ENCODE measurements around the gene MESP2. TPM values are rescaled to one million over a fixed set of nuclear protein-coding genes. Genes with fewer than 3 reads are reported as not detected.

Gene MESP2
- total RNA-seq, 1 donor from 2014 or later: 0.20 TPM

GRCh38 chr15:89795996-89796395, 19.9 kb downstream of the MESP2 start:
- DNase-seq (no peak), ATAC-seq (no peak)
- intact Hi-C loops (cut with micrococcal nuclease): no loop called here

DNA sequence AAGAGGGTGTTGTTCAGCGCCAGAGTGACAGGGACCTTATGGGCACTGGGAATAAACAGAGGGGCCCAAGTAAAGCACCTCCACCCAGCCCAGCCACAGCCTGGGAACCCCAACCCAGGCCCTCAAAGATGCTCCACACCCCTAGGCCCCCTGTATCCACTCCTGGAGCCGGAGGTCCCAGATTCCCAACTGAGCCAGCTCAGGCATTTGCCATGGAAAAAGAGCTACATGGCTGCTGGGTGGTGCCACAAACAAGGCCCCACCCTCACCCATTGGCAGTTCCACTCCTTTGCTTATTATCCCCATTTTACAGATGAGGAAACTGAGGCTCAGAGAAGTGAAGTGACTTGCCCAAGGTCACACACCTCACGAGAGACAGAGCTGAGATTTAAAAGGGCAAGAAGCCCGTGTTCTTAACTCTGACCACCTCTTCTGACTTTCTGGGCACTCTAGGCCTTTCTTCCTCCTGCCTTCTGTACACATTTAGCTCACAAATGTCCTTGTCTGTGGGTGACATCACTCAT, 21.6 kb downstream of the MESP2 start:
- ATAC-seq (no peak), DNase-seq (no peak)
- intact Hi-C loops (cut with micrococcal nuclease): no loop called here

DNA sequence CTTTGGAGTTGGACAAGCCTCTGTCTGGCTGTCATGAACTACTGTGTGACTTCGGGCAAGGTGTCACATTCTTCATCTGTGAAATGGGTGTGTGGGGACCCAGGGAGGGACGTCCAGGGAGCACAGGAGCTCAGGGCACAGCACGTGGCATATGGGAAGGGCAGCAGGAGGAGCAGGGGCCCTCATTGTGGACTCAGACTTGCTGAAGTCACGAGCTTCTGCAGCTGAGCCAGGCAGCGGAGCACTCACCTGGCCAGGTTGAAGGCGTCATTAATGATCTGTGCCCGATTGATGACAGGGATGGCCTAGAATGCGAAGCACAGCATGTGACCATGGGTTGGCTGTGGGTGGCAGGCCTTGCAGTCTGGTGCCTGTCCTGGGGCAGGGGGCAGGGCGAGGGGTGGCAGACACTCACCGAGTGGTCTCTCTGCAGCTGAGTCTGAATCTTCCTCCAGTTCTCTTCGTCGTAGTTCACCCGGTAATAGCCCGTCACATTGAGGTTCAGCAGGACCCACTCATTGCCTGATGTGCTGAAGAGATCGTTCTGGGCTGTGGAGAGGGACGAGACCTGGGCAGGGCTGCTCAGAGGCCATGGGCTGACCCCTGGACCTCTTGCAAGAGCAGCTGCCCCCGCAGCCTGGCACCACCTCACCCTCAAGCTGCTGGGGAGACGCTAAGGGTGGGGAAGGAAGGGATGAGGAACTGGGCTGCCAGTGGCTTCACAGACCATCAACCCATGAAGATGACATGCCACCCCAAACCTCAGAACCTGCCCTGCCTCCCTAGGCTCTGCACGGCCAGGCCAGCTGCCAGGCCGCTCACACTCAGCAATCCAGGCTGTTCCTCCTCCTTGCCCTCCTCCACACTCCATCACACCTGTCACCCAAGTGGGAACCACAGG, 23.1 kb downstream of the MESP2 start:
- intact Hi-C loops (cut with micrococcal nuclease): no loop called here
- no peak for ATAC-seq
- peak; percentile 23 for DNase-seq

DNA sequence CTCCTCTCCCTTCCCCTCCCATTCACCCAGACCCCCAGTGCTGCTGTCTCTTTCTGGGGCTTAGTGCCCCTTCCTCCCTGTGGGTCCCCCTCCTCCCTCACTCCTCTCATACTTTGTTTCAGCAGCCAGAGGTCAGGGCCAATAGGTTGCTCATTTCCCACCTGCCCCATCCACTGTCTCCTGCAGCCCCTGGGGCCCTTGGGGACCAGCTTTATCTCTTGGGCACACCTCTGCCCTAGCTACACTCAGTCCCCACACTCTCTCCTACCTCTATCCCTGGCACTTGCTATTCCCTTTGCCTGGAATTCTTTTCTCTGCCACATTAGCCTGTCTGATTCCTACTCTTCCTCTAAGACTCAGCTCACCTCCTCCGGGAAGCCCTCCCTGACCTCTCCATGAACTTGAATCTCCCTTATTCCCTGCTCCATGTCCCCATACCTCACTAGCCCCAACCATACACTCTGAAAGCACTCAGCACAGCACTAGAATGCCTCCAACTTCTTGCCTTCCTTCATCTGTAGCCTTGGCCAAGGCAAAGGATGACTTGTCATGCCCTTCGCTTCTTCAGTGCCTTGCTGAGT, 23.9 kb downstream of the MESP2 start:
- intact Hi-C loops (cut with micrococcal nuclease): no loop called here
- DNase-seq (no peak), ATAC-seq (no peak)

DNA sequence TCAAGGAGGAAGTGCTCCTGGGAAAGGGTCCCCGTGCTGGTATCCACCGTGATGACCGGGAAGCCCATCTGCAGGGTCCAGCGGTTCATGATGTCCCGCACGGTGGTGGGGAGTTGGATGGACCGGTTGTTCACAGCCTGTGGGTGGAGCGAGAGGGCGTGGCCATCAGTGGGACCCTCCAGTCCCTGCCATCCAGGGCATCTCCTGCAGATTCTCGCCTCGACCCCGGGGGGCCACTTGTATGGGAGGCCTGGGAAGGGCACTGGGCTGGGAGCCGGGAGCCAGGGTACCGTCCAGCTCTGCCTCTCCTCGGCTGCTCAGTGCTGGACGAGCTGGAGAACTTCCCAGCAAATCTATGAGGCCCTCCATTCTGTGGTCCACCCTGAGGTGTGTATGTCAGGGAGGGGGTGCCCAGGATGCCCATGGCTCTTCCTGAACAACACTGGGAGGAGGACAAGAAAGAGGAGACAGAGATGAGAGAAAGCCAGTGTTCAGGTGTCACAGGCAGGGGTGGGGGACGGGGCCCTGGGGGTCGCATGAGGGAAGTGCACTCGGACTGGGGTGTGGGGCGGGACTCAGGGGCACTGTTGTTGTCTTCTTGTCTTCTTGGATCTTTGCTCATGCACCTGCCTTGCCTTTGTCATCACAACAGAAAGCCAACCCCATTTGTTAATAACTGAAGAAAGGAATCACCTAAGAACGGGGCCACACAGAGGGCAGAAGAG, 25.5 kb downstream of the MESP2 start:
- ATAC-seq: no peak
- DNase-seq: no peak
- intact Hi-C loops (cut with micrococcal nuclease): no loop called here

GRCh38 chr15:89802231-89802928, 26.2 kb downstream of the MESP2 start:
- DNase-seq (no peak), ATAC-seq (no peak)
- intact Hi-C loops (cut with micrococcal nuclease): no loop called here

DNA sequence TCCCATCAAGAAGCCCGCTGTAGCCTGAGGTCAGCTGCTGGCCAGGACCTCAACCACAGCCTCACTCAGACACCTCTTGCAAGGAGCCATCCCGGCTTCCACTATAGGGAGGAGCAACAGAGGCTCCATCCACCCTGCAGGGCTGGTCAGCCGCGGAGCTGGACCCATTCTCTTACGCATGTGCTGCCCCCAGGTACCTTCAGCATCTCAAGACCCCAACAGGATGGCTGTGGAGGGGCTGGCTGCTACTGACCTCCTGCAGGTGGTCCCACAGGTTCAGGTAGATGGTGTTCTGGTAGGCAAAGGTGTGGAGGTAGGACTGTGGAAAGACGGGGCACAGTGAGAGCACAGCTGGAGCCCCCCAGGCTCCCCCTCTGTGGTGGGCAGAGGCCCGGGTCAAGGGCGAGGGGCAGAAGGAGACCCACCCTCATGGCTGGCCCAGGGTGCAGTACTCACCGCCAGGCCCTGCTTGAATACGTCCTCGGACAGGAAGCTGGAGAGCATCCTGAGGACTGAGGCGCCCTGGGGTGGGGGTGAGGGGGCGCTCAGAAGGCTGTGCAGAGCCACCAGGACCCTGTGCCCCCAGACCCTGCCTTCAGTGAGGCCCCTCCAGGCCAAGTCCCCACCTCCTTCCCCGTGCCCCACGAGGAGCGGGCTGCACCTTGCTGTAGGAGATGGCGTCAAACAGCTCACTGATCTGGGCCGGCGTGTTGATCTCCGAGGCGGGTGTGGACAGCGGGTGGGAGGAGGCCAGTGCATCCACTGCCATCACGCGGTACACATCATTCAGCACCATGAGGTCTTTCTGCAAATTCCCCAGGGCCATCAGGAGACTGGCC, 27.1 kb downstream of the MESP2 start:
- no peak for ATAC-seq
- intact Hi-C loops (cut with micrococcal nuclease): no loop called here
- no peak for DNase-seq

DNA sequence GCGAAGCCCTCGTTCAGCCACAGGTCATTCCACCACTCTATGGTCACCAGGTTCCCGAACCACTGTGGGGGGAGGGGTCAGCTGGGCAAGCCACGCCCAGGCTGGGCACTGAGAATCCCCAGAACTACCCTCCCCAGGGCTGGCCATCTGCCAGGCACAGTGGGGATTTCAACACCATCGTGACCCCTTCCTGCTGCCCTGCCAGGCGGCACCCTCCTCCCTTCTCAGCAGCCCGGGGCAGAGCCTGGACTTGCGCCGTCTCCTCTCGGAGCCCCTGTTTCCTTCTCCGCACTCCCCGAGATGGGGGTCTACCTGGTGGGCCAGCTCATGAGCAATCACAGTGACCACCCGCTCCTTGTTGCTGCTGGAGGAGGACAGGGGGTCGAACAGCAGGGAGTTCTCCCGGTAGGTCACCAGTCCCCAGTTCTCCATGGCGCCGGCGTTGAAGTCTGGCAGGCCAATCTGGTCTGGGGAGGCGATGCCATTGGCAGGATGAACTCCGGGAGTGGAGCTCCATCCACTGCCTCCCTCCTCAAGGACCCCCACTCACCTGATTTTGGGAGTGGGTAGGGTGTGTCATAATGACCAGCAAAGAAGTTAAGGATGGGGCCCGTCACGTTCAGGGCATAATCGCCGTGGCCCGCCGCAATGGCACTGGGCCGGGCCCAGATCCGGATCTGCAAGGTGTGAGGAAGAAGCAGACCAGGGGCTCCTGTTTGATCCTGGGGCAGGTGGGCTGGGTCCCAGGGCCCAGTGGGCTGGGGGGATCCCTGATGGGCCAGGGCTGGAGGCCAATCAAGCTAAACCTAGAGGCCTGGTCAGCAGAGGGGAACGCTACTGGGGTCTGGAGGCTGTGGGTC, 28.0 kb downstream of the MESP2 start:
- DNase-seq: no peak
- intact Hi-C loops (cut with micrococcal nuclease): no loop called here
- ATAC-seq: no peak

DNA sequence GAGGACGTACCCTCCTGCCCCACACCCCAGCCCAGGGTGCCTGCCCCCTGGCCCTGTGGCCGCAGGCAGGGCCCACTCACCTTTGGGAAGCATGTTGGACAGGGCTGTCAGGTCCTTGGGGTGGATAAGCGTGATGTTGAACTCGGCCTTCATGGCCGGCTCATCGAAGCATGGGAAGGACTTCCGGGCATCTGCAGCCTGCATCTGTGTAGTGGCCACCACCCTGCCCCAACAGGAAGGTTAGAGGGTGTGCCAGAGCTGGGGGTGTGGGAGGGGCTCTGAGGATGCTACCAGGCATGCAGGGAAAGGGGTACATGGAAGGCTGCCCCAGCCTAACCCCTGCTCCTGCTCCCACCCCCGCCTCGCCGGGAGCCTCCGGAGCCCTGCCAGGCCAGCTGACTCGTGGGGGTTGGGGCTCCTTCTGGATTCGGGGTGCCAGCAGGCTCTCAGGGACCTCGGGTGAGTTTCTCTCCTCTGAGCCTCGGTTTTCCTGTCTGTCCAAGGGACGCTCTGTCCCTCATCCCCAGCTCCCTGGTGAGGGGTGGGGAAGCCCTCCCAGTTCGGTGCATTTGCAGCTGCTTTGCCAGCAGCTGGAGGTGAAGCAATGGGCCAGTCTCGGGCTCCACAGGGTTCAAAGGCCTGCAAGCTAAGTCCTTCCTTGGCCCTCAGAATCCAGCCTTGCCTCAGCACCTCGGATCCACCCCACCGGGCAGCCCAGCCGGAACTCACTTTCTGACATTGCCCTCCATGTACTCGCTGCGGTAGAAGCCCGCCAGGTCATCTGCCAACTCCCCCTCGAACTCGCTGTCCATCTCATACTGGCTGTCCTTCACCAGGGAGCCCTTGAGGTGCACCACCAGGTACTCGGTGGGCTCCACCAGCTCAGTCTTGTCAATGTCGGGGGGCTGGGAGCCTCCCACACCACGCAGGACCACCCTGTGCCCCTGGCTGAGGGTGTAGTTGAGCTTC, 29.4 kb downstream of the MESP2 start:
- intact Hi-C loops (cut with micrococcal nuclease): no loop called here
- DNase-seq (peak; percentile 22), ATAC-seq (no peak)

- intact Hi-C loops (cut with micrococcal nuclease): no loop called here
- DNase-seq (no peak), ATAC-seq (no peak)
Observed at GRCh38 chr15:89806210-89806558, 30.1 kb downstream of the MESP2 start.

GRCh38 chr15:89806559-89807550, 30.7 kb downstream of the MESP2 start:
- intact Hi-C loops (cut with micrococcal nuclease): no loop called here
- ATAC-seq (no peak), DNase-seq (no peak)

DNA sequence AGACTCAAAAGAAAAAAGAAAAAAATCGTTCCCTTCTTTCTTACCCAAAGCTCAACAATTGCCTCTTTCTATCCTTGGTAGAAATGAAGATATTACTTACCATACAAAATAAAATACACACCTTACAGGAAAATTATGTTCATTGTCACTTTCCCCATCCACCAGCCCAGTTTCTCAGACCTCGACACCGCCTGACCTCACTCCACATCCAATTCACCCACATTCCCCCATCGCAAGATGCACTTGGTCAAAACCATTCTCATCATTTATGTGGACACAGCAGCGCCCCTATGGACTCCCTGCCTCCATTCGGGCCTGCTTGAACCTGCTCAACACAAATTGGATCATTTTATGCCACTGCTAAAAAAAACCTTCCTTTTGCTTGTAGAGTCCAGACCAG, 31.6 kb downstream of the MESP2 start:
- no peak for ATAC-seq

GRCh38 chr15:89808160-89808870, 32.2 kb downstream of the MESP2 start:
- DNase-seq: peak; percentile 15
- intact Hi-C loops (cut with micrococcal nuclease): no loop called here
- ATAC-seq: no peak

More for the DNA sequence above, 31.6 kb downstream of the MESP2 start:
- intact Hi-C loops (cut with micrococcal nuclease): no loop called here
- peak; percentile 7 for DNase-seq

- intact Hi-C loops (cut with micrococcal nuclease): no loop called here
- ATAC-seq (no peak), DNase-seq (peak; percentile 21)
Observed at GRCh38 chr15:89809093-89809786, 33.1 kb downstream of the MESP2 start.

Data from left ventricle myocardium superior (tissue), 1 donor.